ENCODE measurements around the gene IL2RG.

Gene IL2RG

DNA sequence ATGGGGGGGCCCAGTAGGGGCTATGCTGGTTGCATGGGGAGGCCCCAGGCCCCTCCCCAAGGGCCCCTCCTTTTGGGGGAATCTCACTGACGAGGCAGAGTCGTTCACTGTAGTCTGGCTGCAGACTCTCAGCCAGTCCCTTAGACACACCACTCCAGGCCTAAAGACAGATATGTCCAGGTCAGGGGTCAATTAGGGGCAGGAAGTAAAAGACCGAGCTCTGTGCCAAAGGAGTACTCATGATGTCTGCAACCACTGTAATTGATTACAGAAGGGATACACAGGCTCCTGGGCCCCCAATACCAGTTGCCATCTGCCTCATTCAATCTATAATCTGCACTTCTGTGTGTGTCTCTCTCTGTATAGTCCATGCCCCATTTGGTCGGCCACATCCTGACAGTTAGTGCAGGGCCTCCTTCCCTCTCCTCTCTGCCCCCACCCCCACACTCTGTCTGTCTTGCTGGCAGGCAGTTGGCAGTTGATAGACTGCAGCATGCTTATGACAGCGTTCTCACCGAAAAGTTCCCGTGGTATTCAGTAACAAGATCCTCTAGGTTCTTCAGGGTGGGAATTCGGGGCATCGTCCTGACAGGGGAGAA, 3.5 kb downstream of the IL2RG start:
- no peak for DNase-seq

- no peak for DNase-seq
Measured at GRCh38 chrX:71107245-71107644, 4.1 kb downstream of the IL2RG start.

DNA sequence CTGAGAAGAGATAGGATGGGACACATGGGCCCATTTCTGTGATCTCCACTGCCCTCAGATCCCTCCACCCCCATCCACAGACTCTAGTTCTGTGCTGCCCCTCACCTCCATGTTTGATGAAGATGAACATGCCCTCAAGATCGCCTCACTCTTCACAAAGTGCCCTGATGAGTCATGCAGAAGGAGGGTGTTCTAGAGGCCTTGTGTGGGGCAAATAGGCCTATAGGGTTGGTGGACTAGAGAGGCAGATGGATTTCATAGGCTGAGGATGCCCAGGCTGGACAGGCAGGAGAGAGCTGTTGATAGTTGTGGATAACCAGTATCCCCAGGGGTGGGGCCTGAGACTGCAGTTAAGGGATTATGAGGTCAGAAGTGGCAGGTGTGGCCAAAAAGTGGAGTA, 5.0 kb downstream of the IL2RG start, which contains the start of gene CXorf65:
Gene CXorf65, minus strand, starts transcription at position 314 of the 400 bp plus-strand sequence. Its CDS starts 184 bp downstream, at position 130.
- DNase-seq = no peak

DNA sequence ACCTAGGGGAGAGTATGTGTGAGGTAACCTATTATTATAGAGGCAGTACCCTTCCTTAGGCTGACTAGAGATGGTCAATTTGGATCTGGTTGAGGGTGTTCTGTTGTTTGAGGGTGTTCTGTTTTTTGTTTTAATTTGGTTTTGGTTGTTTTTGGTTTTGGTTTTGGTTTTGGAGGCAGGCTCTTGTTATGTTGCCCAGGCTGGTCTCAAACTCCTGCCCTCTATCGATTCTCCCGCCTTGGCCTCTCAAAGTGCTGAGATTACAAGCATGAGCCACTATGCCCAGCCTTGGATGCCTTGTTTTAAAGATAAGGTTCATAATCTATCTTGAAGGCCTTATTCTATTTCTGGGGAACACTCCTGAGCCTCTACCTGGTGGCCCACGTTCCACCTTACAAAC, 5.7 kb downstream of the IL2RG start:
- no peak for DNase-seq

- DNase-seq = no peak
Measured at GRCh38 chrX:71103110-71103983, 8.0 kb downstream of the IL2RG start.

DNA sequence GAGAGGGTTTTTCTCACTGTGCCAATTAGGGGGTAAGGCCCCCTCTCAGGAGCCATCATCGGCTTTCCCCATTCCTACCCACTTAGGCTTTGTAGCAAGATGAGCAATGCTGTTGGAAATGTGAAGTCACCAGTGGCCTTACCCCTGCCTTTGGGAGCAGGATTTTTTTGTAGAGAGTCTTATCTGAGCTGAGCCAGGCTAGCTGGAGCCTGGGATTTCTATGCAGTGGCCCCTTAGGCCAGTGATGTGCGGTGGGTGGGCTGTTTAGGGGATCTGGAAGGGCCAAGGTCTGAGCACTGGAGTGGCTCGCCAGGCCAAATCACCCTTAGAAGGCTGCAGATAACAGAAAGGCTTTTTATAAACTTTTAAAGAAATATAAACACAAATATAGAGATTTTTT, 9.1 kb downstream of the IL2RG start:
- DNase-seq = no peak

- DNase-seq = no peak
Measured at GRCh38 chrX:71100581-71101505, 10.5 kb downstream of the IL2RG start.

DNA sequence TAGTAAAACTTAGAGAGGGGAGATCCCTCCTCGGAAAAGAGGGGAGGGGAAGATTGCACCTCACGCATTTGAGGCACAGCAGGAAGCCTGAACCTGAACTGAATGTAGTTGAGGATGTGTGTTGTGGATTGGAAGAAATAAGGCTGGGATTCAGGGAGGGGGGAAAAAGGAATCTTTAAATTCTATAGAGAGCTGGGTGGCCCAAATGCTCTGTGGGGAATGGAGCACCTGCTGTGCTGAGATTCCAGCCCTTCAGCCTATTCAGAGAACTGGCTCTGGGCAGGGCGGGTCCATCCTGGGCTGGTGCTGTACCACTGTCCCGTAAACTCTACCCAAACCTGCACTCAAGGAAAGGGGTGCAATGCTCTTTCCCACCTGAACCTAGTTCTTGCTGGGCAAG, 11.6 kb downstream of the IL2RG start:
- no peak for DNase-seq

- DNase-seq = no peak
Measured at GRCh38 chrX:71098951-71099506, 12.3 kb downstream of the IL2RG start.

DNA sequence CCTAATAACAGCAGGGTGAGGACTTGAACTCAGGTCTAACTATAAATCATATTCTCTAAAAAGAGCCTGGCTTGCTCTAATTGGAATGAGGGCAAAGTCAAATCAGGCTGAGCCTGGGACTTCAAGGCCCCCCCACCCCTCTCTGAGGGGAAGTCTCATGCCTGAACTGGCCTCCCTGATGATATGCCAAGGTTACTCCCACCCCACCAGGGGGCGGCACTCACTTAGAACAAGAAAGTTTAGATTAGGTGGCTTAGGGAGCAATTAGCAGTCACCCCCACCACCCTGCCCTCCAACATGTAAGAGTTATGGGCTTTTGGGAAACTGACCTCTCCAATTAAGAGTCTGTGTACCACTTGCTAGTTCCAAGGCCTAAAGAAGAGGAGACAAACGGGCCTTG, 13.1 kb downstream of the IL2RG start:
- DNase-seq = no peak

DNA sequence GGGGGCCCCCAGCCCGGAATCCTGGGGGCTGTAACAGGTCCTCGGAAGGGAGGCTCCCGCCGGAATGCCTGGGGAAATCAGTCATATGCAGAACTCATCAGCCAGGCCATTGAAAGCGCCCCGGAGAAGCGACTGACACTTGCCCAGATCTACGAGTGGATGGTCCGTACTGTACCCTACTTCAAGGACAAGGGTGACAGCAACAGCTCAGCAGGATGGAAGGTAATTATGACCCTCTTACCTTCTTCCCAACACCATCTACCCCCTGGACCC, 14.7 kb downstream of the IL2RG start:
- DNase-seq = no peak

- peak in 1 of 2 experiments; percentile 63 for DNase-seq
Measured at GRCh38 chrX:71095981-71096759, 15.2 kb downstream of the IL2RG start.

- peak; percentile 73 to 90 for DNase-seq
Measured at GRCh38 chrX:71095555-71095980, 15.8 kb downstream of the IL2RG start, which contains the start of gene FOXO4. Gene FOXO4, plus strand, starts transcription at chrX:71095851. Its CDS starts 678 bp downstream, at chrX:71096529.

- no peak for DNase-seq
Measured at GRCh38 chrX:71095033-71095432, 16.3 kb downstream of the IL2RG start.

DNA sequence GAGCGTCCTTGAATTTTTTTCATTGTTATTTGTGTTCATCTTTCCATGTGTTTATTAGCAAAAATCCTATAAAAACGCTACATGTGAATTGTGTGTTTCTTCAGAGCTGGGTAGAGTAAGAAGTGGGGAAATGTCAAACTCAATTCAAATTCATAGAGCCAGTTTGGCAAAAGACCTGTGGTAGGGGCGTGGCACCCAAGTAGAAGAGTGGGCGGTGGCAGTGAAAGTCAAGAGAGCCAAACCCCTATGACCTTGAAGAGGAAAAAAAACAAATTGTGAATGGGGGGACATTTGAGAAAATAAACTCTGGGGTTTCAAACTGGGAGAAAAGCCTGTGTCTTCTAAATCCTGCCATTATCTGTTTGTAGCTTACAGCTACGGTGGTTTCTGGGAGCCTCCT, 20.1 kb downstream of the IL2RG start:
- DNase-seq = no peak

DNA sequence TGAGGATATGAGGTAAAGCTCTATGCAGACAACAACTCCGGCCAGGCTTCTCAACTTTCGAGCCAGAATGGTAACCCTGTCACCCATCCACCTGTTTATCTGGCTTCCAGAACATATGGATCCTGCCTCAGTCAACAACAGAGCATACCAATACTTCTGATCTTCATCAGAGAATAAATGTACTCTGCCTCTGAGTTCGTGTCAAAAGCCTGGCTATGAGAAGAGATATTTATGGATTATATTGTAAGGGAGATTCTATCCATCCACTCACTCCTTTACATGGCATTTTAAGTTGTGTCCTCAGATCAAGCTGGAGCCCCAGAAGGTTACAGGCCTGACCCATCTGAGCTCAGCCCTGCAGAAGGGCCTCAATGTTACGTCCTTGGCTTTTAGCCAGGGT, 25.5 kb downstream of the IL2RG start:
- DNase-seq = no peak

DNA sequence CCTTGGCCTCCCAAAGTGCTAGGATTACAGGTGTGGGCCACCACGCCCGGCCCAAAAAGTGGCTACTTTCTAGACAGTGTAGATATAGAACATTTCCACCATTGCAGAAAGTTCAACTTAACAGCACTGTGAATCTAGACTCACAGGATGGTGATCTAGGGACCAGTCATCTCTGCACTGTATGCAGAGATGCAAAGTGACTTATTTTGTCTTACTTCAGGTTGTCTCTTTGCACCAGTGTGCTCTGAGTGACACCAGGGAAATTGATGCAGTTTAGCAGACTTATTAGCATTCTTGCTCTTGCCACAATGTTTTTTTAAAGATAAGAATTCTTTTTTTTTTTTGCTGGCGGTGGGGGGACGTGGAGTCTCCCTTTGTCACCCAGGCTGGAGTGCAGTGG, 28.6 kb downstream of the IL2RG start:
- no peak for DNase-seq

GRCh38 chrX:71082124-71082647, 29.2 kb downstream of the IL2RG start:
- DNase-seq = no peak

DNA sequence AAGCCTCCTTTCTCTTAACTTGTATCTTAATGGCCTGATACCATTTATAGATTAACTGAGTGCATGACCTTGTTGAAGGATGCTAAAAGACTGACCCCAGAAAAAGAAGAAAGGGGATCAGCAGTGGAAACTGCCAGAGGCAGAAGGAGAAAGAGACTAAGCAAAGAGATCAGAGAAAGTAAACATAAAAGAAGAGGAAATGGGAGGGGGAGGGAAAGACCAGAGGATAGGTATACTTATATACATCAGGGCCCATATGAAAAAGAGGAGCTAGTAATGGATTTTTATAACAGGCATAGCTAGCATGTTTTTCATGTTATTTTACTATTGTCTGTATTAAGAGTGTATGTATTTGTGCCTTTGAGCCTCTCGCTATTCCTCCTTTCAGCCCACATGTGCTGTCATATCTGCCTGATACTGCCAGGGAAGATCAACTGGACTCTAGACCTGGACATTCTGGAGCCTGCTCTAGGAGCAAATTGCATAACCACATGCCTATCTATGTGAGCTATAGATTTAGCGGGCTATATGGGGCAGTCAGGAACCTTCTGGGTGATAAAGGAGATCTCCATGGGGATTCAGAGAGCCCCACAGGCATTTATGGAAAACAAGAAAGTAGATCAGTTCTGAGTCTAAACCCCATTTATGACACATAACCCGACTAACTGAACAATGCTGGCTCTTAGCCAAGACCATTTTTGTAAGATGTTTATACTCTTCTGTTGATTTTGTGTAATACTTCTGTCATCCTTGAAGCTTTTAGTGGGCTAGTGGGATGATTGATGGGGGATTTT, 29.9 kb downstream of the IL2RG start:
- DNase-seq = no peak

DNA sequence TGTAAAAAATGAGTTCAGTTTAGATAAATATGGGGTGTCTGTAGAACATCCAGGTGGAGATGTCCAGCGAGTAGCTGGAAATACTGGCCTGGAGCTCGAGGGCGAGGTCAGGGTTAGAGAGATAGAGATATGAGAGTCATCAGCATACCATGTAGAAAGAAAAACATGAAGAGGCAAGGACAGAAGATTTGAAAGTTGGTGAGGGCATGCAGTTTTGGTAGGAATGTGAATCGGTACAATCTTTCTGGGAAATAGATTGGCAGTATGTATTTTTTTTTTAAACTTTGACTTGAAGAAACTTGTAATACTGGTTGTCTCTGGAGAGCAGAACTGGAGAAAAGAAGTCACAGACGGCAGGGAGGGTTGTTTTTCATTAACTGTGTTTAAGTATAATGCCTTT, 40.8 kb downstream of the IL2RG start:
- no peak for DNase-seq

All from NCI-H2081 (cell line).